ENCODE results near the gene CYP2W1. TPM values are rescaled to one million over a fixed set of nuclear protein-coding genes. Genes with fewer than 3 reads are reported as not detected.
A peak's percentile ranks its signal among the peaks of the same experiment; 100 is the strongest.

Gene CYP2W1
- polyA plus RNA-seq, 1 donor, result 2.1 TPM

GRCh38 chr7:1015196-1016121, 32.5 kb downstream of the CYP2W1 start:
- DNase-seq, result no peak

GRCh38 chr7:1016577-1017531, 33.9 kb downstream of the CYP2W1 start:
- no peak for DNase-seq

- DNase-seq, result no peak
Observed at GRCh38 chr7:1017586-1018333, 34.8 kb downstream of the CYP2W1 start.

- no peak for DNase-seq
Observed at GRCh38 chr7:1018334-1018695, 35.3 kb downstream of the CYP2W1 start.

- no peak for DNase-seq
Observed at GRCh38 chr7:1019255-1019785, 36.3 kb downstream of the CYP2W1 start.

GRCh38 chr7:1019789-1020610, 37.0 kb downstream of the CYP2W1 start:
- no peak for DNase-seq

GRCh38 chr7:1020849-1021251, 37.9 kb downstream of the CYP2W1 start:
- no peak for DNase-seq

- no peak for DNase-seq
Observed at GRCh38 chr7:1021366-1021765, 38.4 kb downstream of the CYP2W1 start.

- no peak for DNase-seq
Observed at GRCh38 chr7:1021931-1022330, 39.0 kb downstream of the CYP2W1 start.

- DNase-seq, result no peak
Observed at GRCh38 chr7:1022356-1022755, 39.4 kb downstream of the CYP2W1 start.

GRCh38 chr7:1022801-1023465, 40.0 kb downstream of the CYP2W1 start:
- no peak for DNase-seq

GRCh38 chr7:1024331-1024841, 41.4 kb downstream of the CYP2W1 start:
- DNase-seq, result peak; percentile 62

- no peak for DNase-seq
Observed at GRCh38 chr7:1024876-1025742, 42.1 kb downstream of the CYP2W1 start.

GRCh38 chr7:1025743-1026581, 43.0 kb downstream of the CYP2W1 start:
- DNase-seq, result no peak

- no peak for DNase-seq
Observed at GRCh38 chr7:1026721-1027161, 43.8 kb downstream of the CYP2W1 start.

GRCh38 chr7:1027242-1028043, 44.5 kb downstream of the CYP2W1 start:
- DNase-seq, result no peak

Measured in left kidney (tissue), 2 donors.